IMR-90 (cell line): ENCODE data around the gene TNFRSF21. TPM values are rescaled to one million over a fixed set of nuclear protein-coding genes. Genes with fewer than 3 reads are reported as not detected.

Experiments
- ATAC-seq: fragments of 200-7000 bp; cut with Tn5 transposase; 2 replicates; pipeline ENCODE4 v1.9.1; 2020; ENCODE audit warnings: low read depth, mild to moderate bottlenecking, moderate library complexity
- BruUV-seq: library from RNA; stranded (reverse); fragments of 400-500 nt; replicated peaks from 2 replicates; lab custom pipeline; 2021; lab: Mats Ljungman, UMichigan
- CTCF ChIA-PET: fragments of 300-600 bp; formaldehyde crosslinking; extraction: SDS; loops from one replicate; lab custom pipeline; 2021; ENCODE audit warnings: antibody characterized with exemption; lab: Yijun Ruan, JAX
- POLR2A ChIA-PET: fragments of 300-600 bp; sonication (Branson Sonifier 250); formaldehyde crosslinking; loops from one replicate; lab custom pipeline; 2022; ENCODE audit warnings: antibody characterized with exemption; ENCODE audit not compliant: unreplicated experiment; lab: Charles Lee
- DNase-seq: peaks from one replicate; pipeline ENCODE4 v3.0.0; 2013
- H2AFZ ChIP-seq: replicated peaks from 2 replicates; pipeline ENCODE3; 2013; ENCODE audit warnings: low read length, mild to moderate bottlenecking; ENCODE audit not compliant: poor library complexity
- H2AK5ac ChIP-seq: 2 replicates; pipeline ENCODE4 v1.6.1; 2013; ENCODE audit warnings: low read depth, low read length, inconsistent platforms
- H2AK9ac ChIP-seq: replicated peaks from 2 replicates; pipeline ENCODE3; 2013; ENCODE audit warnings: mild to moderate bottlenecking, low read depth, low read length, moderate library complexity; ENCODE audit not compliant: poor library complexity
- H2BK120ac ChIP-seq: 2 replicates; pipeline ENCODE4 v1.6.1; 2013; ENCODE audit warnings: low read depth, low read length, inconsistent platforms
- H2BK15ac ChIP-seq: 3 replicates; pipeline ENCODE4 v1.6.1; 2013; ENCODE audit warnings: low read depth, low read length, inconsistent platforms
- H2BK20ac ChIP-seq: 2 replicates; pipeline ENCODE4 v1.6.1; 2013; ENCODE audit warnings: low read depth, mild to moderate bottlenecking, inconsistent platforms, low read length, moderate library complexity
- H2BK5ac ChIP-seq: 2 replicates; pipeline ENCODE4 v1.6.1; 2013; ENCODE audit warnings: mild to moderate bottlenecking, low read depth, low read length, inconsistent platforms; ENCODE audit not compliant: poor library complexity, severe bottlenecking
- H3K14ac ChIP-seq: replicated peaks from 2 replicates; pipeline ENCODE4 v1.6.1; 2013; ENCODE audit warnings: low read depth, low read length, inconsistent platforms
- H3K18ac ChIP-seq: 2 replicates; pipeline ENCODE4 v1.6.1; 2013; ENCODE audit warnings: low read depth, low read length, control low read depth
- H3K23ac ChIP-seq: 2 replicates; pipeline ENCODE4 v1.6.1; 2013; ENCODE audit warnings: low read depth, low read length, inconsistent platforms
- H3K27ac ChIP-seq: 2 replicates; pipeline ENCODE4 v1.5.1; 2013; ENCODE audit warnings: mild to moderate bottlenecking, control low read depth, low read length; ENCODE audit not compliant: insufficient read depth
- H3K27me3 ChIP-seq: 2 replicates; pipeline ENCODE4 v1.6.1; 2013; ENCODE audit warnings: low read length; ENCODE audit not compliant: control insufficient read depth, insufficient read depth
- H3K36me3 ChIP-seq: 2 replicates; pipeline ENCODE4 v1.6.1; 2013; ENCODE audit warnings: low read length, mixed read lengths; ENCODE audit not compliant: control insufficient read depth, insufficient read depth
- H3K4ac ChIP-seq: 2 replicates; pipeline ENCODE4 v1.6.1; 2013; ENCODE audit warnings: low read depth, low read length, inconsistent platforms
- H3K4me1 ChIP-seq: 2 replicates; pipeline ENCODE4 v1.6.1; 2013; ENCODE audit warnings: low read length, mixed read lengths; ENCODE audit not compliant: control insufficient read depth, insufficient read depth
- H3K4me2 ChIP-seq: 2 replicates; pipeline ENCODE4 v1.6.1; 2013; ENCODE audit warnings: low read depth, mild to moderate bottlenecking, control low read depth, low read length, moderate library complexity
- H3K4me3 ChIP-seq: 2 replicates; pipeline ENCODE4 v1.5.1; 2013; ENCODE audit warnings: low read depth, mild to moderate bottlenecking, control low read depth, low read length, moderate library complexity; ENCODE audit not compliant: insufficient read depth
- H3K56ac ChIP-seq: 2 replicates; pipeline ENCODE4 v1.6.1; 2013; ENCODE audit warnings: low read length, inconsistent platforms; ENCODE audit not compliant: insufficient read depth; ENCODE audit errors: extremely low read depth
- H3K79me1 ChIP-seq, 2 experiments: 2 replicates each; pipeline ENCODE4 v1.6.1; 2013; ENCODE audit warnings: low read length in 2 of 2, inconsistent platforms in 1 of 2, low read depth in 1 of 2
- H3K9ac ChIP-seq: 2 replicates; pipeline ENCODE4 v1.6.1; 2013; ENCODE audit warnings: low read depth, low read length, control low read depth
- H3K9me1 ChIP-seq: 2 replicates; pipeline ENCODE4 v1.6.1; 2013; ENCODE audit warnings: low read length, inconsistent platforms; ENCODE audit not compliant: insufficient read depth
- H3K9me3 ChIP-seq: 2 replicates; pipeline ENCODE4 v1.6.1; 2013; ENCODE audit warnings: low read length; ENCODE audit not compliant: control insufficient read depth, insufficient read depth
- H4K20me1 ChIP-seq: 2 replicates; pipeline ENCODE4 v1.6.1; 2013; ENCODE audit warnings: low read length, inconsistent platforms; ENCODE audit not compliant: insufficient read depth
- H4K5ac ChIP-seq: 2 replicates; pipeline ENCODE4 v1.6.1; 2013; ENCODE audit warnings: mild to moderate bottlenecking, low read depth, low read length, control low read depth
- H4K8ac ChIP-seq, 2 experiments: 2 replicates each; pipeline ENCODE4 v1.6.1; 2013; ENCODE audit warnings: low read depth in 2 of 2, low read length in 2 of 2, control low read depth in 1 of 2, inconsistent platforms in 1 of 2
- H4K91ac ChIP-seq: 2 replicates; pipeline ENCODE4 v1.6.1; 2013; ENCODE audit warnings: low read depth, low read length, inconsistent platforms; ENCODE audit not compliant: insufficient read depth
- CEBPB ChIP-seq: IDR thresholded peaks from 2 replicates; pipeline ENCODE4 v1.6.1; 2012; ENCODE audit warnings: low read depth, low read length, improper control_type of control experiment
- MXI1 ChIP-seq: IDR thresholded peaks from 2 replicates; pipeline ENCODE4 v1.6.1; 2012; ENCODE audit warnings: low read depth, mild to moderate bottlenecking, low read length, moderate library complexity, borderline replicate concordance
- WGBS, 2 experiments: methylation state at CpG; one replicate each; pipeline versions ENCODE4 v1.1.5 to v1.1.7; 2013; ENCODE audit warnings: missing lambda C conversion rate in 2 of 2; ENCODE audit not compliant: insufficient read length in 1 of 2; ENCODE audit errors: extremely low coverage in 2 of 2; 5-methylcytosine and 5-hydroxymethylcytosine counted together
- dilution Hi-C: fragments of 300-500 bp; cut with HindIII; formaldehyde crosslinking; loops from one replicate; pipeline ENCODE4 v1.14.3; 2018; ENCODE audit warnings: low sequenced_read_pairs; ENCODE audit not compliant: unreplicated experiment
- in situ Hi-C: fragments of 300-500 bp; cut with MboI; formaldehyde crosslinking; loops from 3 replicates; pipeline ENCODE4 v1.14.3; 2019; ENCODE audit warnings: low sequenced_read_pairs, inconsistent platforms, mixed read lengths
- intact Hi-C: fragments of 100-400 bp; cut with micrococcal nuclease; formaldehyde crosslinking; loops from 2 replicates; pipeline ENCODE4 v1.10.0; 2022
- polyA plus RNA-seq, 3 experiments: library from polyadenylated mRNA; depleted of rRNA; stranded (reverse); fragments of >200 nt; gene quantifications; 2 replicates each; pipeline ENCODE4 v1.2.3, GENCODE V29; 2012; ENCODE audit warnings: low replicate concordance in 1 of 3
- total RNA-seq: library from RNA; depleted of rRNA; stranded (reverse); fragments of >200 nt; gene quantifications from 2 replicates; pipeline ENCODE4 v1.2.3, GENCODE V29; 2012

TNFRSF21 gene
- total and polyA plus RNA-seq, 2 of the 4 experiments (the other 2 are of a cell fraction), result 2.9 to 6.9 TPM

DNA sequence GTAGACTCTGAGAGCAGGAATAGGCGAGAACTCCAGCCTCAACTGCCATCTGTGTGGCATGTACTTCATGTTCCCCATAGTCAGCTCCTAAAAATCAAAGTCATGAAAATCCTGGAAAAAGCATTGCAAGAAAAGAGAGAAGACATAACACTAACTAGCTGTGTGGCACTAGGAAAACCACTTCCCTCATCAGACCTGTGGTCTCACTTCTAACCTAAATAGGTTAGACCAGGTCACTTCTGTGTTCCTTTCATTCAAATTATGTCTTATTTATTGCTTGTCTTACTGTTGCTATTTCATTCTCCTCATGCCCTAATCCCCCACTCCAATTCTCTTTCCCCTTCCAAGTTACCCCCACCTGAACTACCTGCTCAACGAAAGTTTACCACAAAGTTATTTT lies 70.2 kb downstream of the TNFRSF21 start:
- H3K9ac ChIP-seq, result no peak overlapping the region
- no peak overlapping the region for H2BK5ac ChIP-seq
- H3K9me1 ChIP-seq, result peaks cover 3% of the 10 kb centered on the region; the same call in 1 of the 2 replicates
- no peak overlapping the region for H2BK120ac ChIP-seq
- no peak overlapping the region for H3K18ac ChIP-seq
- no peaks in the 10 kb centered on the region for H3K9me3 ChIP-seq
- no peaks in the 10 kb centered on the region for H4K20me1 ChIP-seq
- no peak overlapping the region for H2AK5ac ChIP-seq
- H3K36me3 ChIP-seq, result no peaks in the 10 kb centered on the region; the same call in 1 of the 2 replicates
- no peak overlapping the region for H3K4me2 ChIP-seq
- H4K8ac ChIP-seq, result no peak overlapping the region
- no peak overlapping the region for H2AK9ac ChIP-seq
- dilution Hi-C loops (no loop called here), intact Hi-C loops (no loop called here), in situ Hi-C loops (no loop called here)
- H3K4me1 ChIP-seq, result peaks cover 3% of the 10 kb centered on the region; the same call in 1 of the 2 replicates
- no TSS peak for BruUV-seq
- CTCF ChIA-PET, result no interaction called here
- no peaks in the 10 kb centered on the region for H3K27me3 ChIP-seq
- ATAC-seq (no peak), DNase-seq (no peak)
- H3K23ac ChIP-seq, result no peak overlapping the region
- no peak overlapping the region for H2BK20ac ChIP-seq
- TF ChIP-seq CEBPB, result no peak
- TF ChIP-seq MXI1, result no peak
- no peak overlapping the region for H3K14ac ChIP-seq
- no peak overlapping the region for H4K91ac ChIP-seq
- H3K79me1 ChIP-seq, result peaks cover 0 to 4% of the 10 kb centered on the region in 2 experiments; a peak in 1 of 4 replicates
- H3K56ac ChIP-seq, result no peak overlapping the region
- POLR2A ChIA-PET, result no interaction called here
- no peak overlapping the region for H2AFZ ChIP-seq
- H3K4ac ChIP-seq, result no peak overlapping the region
- no peak overlapping the region for H2BK15ac ChIP-seq
- H3K4me3 ChIP-seq, result no peak overlapping the region
- 91% methylated on average over 1 of the region's 2 CpGs; no CpG with 5 or more reads in 1 of the 2 experiments for WGBS, 2 experiments
- no peak overlapping the region for H3K27ac ChIP-seq
- H4K5ac ChIP-seq, result no peak overlapping the region
